ENCODE measurements around the gene MAGEF1. TPM values are rescaled to one million over a fixed set of nuclear protein-coding genes. Genes with fewer than 3 reads are reported as not detected.

MAGEF1 gene
- total and polyA plus RNA-seq, 8 donors: 10.4 to 34.0 (median 16.7) TPM

GRCh38 chr3:184683234-184683633, 28.6 kb downstream of the MAGEF1 start:
- H3K27me3 ChIP-seq: no peaks in the 10 kb centered on the region
- intact Hi-C loops (cut with DNase I): no loop called here
- no peak for ATAC-seq
- WGBS, 2 donors: 78 to 80% methylated on average over 5 of the region's 5 CpGs
- H3K9me3 ChIP-seq: no peaks in the 10 kb centered on the region
- FAIRE-seq: no peak
- H3K4me1 ChIP-seq: peaks cover 0 to under 1% (median 0%) of the 10 kb centered on the region in 3 donors
- no peak for TF ChIP-seq CTCF (IDR thresholded peaks at IDR 0.05)
- H3K36me3 ChIP-seq: no peaks in the 10 kb centered on the region
- no peak overlapping the region for H3K4me3 ChIP-seq
- H3K27ac ChIP-seq: no peak overlapping the region
- peak in 1 of 6 donors; percentile 2 for DNase-seq

- no peaks in the 10 kb centered on the region for H3K27me3 ChIP-seq
- peaks cover 0 to 4% (median 0%) of the 10 kb centered on the region in 3 donors for H3K4me1 ChIP-seq
- DNase-seq (peak in 1 of 6 donors; percentile 23), FAIRE-seq (no peak), ATAC-seq (no peak)
- intact Hi-C loops (cut with DNase I): no loop called here
- H3K4me3 ChIP-seq: no peak overlapping the region
- no peak overlapping the region for H3K27ac ChIP-seq
- no peak for TF ChIP-seq CTCF (IDR thresholded peaks at IDR 0.05)
- 97 to 99% methylated on average over 11 of the region's 11 CpGs for WGBS, 2 donors
- H3K9me3 ChIP-seq: no peaks in the 10 kb centered on the region
- no peaks in the 10 kb centered on the region for H3K36me3 ChIP-seq
Measured at GRCh38 chr3:184682671-184683070, 29.2 kb downstream of the MAGEF1 start.

- peak in 3 of 4 donors; percentile 34 to 42 (median 36) for ATAC-seq
- H3K36me3 ChIP-seq: no peaks in the 10 kb centered on the region
Measured at GRCh38 chr3:184680385-184681345, 31.2 kb downstream of the MAGEF1 start.

GRCh38 chr3:184679056-184679816, 32.6 kb downstream of the MAGEF1 start:
- no peaks in the 10 kb centered on the region for H3K36me3 ChIP-seq
- H3K27ac ChIP-seq: no peak overlapping the region
- H3K4me1 ChIP-seq: peaks cover 0 to 4% (median 0%) of the 10 kb centered on the region in 3 donors
- no peak for DNase-seq
- no peak for FAIRE-seq
- H3K27me3 ChIP-seq: no peaks in the 10 kb centered on the region
- intact Hi-C loops (cut with DNase I): no loop called here
- TF ChIP-seq CTCF (IDR thresholded peaks at IDR 0.05): no peak
- H3K9me3 ChIP-seq: no peaks in the 10 kb centered on the region
- H3K4me3 ChIP-seq: no peak overlapping the region
- no peak for ATAC-seq
- WGBS, 2 donors: 82 to 83% methylated on average over 23 to 24 of the region's 24 CpGs

More at GRCh38 chr3:184680385-184681345, 31.2 kb downstream of the MAGEF1 start:
- H3K27me3 ChIP-seq: no peaks in the 10 kb centered on the region
- H3K9me3 ChIP-seq: no peaks in the 10 kb centered on the region
- WGBS, 2 donors: 62 to 63% methylated on average over 10 of the region's 10 CpGs
- H3K4me1 ChIP-seq: peaks cover 0 to 4% (median 0%) of the 10 kb centered on the region in 3 donors
- FAIRE-seq (no peak), DNase-seq (peak in 1 of 6 donors; percentile 9)
- H3K27ac ChIP-seq: no peak overlapping the region
- no peak overlapping the region for H3K4me3 ChIP-seq
- intact Hi-C loops (cut with DNase I): no loop called here
- no peak for TF ChIP-seq CTCF (IDR thresholded peaks at IDR 0.05)

Measured in pancreas (tissue), 10 donors.